Liver (tissue), 3 donors: ENCODE data around the gene FARS2.

Experiments
- ATF3 ChIP-seq: IDR thresholded peaks from 2 replicates; pipeline ENCODE4 v1.6.1; 2016; ENCODE audit warnings: antibody characterized with exemption
- CTCF ChIP-seq: fragments of 150-350 bp; IDR thresholded peaks from 2 replicates; pipeline ENCODE4 v1.5.1; 2017; ENCODE audit warnings: improper control_type of control experiment, low read depth, low read length; ENCODE audit not compliant: missing input control
- EGR1 ChIP-seq, 2 donors: IDR thresholded peaks; 2 replicates each; pipeline ENCODE4 v1.6.1; 2016 to 2018; ENCODE audit warnings: antibody characterized with exemption in 2 of 2, low read depth in 2 of 2
- FOXA1 ChIP-seq: IDR thresholded peaks from 2 replicates; pipeline ENCODE4 v1.6.1; 2016; ENCODE audit warnings: antibody characterized with exemption
- GABPA ChIP-seq, 2 donors: IDR thresholded peaks in 1 of 2; conservative IDR thresholded peaks in 1 of 2; 2 replicates each; pipeline ENCODE4 v1.6.1; 2016; ENCODE audit warnings: antibody characterized with exemption in 2 of 2, mild to moderate bottlenecking in 1 of 2, moderate library complexity in 1 of 2
- HNF4G ChIP-seq: IDR thresholded peaks from 2 replicates; pipeline ENCODE4 v1.6.1; 2016; ENCODE audit warnings: antibody characterized with exemption
- JUND ChIP-seq, 2 donors: IDR thresholded peaks; 2 replicates each; pipeline ENCODE4 v1.6.1; 2016; ENCODE audit warnings: antibody characterized with exemption in 2 of 2
- SP1 ChIP-seq: IDR thresholded peaks from 2 replicates; pipeline ENCODE4 v1.6.1; 2018; ENCODE audit warnings: antibody characterized with exemption, mild to moderate bottlenecking
- TAF1 ChIP-seq: conservative IDR thresholded peaks from 2 replicates; pipeline ENCODE4 v1.6.1; 2016; ENCODE audit warnings: antibody characterized with exemption, mild to moderate bottlenecking
- YY1 ChIP-seq: IDR thresholded peaks from 2 replicates; pipeline ENCODE4 v1.6.1; 2016; ENCODE audit warnings: antibody characterized with exemption, mild to moderate bottlenecking
- TF ChIP-seq, protein P1 (sequence below): IDR thresholded peaks from 2 replicates; pipeline ENCODE4 v1.6.1; 2016; ENCODE audit warnings: antibody characterized with exemption, mild to moderate bottlenecking
- TF ChIP-seq, protein P2 (sequence below): IDR thresholded peaks from 2 replicates; pipeline ENCODE4 v1.6.1; 2016; ENCODE audit warnings: antibody characterized with exemption
- TF ChIP-seq, protein P3 (sequence below): IDR thresholded peaks from 2 replicates; pipeline ENCODE4 v1.6.1; 2016; ENCODE audit warnings: antibody characterized with exemption
- donor health status: healthy.
- donor health status: healthy.

- TF ChIP-seq, protein P1, sequence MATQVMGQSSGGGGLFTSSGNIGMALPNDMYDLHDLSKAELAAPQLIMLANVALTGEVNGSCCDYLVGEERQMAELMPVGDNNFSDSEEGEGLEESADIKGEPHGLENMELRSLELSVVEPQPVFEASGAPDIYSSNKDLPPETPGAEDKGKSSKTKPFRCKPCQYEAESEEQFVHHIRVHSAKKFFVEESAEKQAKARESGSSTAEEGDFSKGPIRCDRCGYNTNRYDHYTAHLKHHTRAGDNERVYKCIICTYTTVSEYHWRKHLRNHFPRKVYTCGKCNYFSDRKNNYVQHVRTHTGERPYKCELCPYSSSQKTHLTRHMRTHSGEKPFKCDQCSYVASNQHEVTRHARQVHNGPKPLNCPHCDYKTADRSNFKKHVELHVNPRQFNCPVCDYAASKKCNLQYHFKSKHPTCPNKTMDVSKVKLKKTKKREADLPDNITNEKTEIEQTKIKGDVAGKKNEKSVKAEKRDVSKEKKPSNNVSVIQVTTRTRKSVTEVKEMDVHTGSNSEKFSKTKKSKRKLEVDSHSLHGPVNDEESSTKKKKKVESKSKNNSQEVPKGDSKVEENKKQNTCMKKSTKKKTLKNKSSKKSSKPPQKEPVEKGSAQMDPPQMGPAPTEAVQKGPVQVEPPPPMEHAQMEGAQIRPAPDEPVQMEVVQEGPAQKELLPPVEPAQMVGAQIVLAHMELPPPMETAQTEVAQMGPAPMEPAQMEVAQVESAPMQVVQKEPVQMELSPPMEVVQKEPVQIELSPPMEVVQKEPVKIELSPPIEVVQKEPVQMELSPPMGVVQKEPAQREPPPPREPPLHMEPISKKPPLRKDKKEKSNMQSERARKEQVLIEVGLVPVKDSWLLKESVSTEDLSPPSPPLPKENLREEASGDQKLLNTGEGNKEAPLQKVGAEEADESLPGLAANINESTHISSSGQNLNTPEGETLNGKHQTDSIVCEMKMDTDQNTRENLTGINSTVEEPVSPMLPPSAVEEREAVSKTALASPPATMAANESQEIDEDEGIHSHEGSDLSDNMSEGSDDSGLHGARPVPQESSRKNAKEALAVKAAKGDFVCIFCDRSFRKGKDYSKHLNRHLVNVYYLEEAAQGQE: no peak
- TF ChIP-seq CTCF (no peak), GABPA (IDR thresholded peaks at IDR 0.05 in 1 of 2, conservative IDR thresholded peaks at IDR 0.05 in 1 of 2) (no peak), HNF4G (no peak), YY1 (no peak), ATF3 (no peak), EGR1 (IDR thresholded peaks at IDR 0.05; ENCODE audit: low read depth in 2 of 2) (no peak), SP1 (no peak), TAF1 (no peak), FOXA1 (no peak), JUND (IDR thresholded peaks at IDR 0.05) (no peak)
- TF ChIP-seq, protein P2, sequence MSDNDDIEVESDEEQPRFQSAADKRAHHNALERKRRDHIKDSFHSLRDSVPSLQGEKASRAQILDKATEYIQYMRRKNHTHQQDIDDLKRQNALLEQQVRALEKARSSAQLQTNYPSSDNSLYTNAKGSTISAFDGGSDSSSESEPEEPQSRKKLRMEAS: no peak
- TF ChIP-seq, protein P3, sequence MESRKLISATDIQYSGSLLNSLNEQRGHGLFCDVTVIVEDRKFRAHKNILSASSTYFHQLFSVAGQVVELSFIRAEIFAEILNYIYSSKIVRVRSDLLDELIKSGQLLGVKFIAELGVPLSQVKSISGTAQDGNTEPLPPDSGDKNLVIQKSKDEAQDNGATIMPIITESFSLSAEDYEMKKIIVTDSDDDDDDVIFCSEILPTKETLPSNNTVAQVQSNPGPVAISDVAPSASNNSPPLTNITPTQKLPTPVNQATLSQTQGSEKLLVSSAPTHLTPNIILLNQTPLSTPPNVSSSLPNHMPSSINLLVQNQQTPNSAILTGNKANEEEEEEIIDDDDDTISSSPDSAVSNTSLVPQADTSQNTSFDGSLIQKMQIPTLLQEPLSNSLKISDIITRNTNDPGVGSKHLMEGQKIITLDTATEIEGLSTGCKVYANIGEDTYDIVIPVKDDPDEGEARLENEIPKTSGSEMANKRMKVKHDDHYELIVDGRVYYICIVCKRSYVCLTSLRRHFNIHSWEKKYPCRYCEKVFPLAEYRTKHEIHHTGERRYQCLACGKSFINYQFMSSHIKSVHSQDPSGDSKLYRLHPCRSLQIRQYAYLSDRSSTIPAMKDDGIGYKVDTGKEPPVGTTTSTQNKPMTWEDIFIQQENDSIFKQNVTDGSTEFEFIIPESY: no peak
Measured at GRCh38 chr6:5238336-5238735, 23.0 kb upstream of the FARS2 start.
